ENCODE data around the gene RSRP1. TPM values are rescaled to one million over a fixed set of nuclear protein-coding genes. Genes with fewer than 3 reads are reported as not detected.
"Not testable (repeated sequence)": the region's sequence is repeated elsewhere in the genome, so short reads cannot be mapped to it uniquely, and the experiment has no call there.

The RSRP1 gene
- total and polyA plus RNA-seq, 4 experiments from 2014 or later = 33.1 to 494 (median 264) TPM

DNA sequence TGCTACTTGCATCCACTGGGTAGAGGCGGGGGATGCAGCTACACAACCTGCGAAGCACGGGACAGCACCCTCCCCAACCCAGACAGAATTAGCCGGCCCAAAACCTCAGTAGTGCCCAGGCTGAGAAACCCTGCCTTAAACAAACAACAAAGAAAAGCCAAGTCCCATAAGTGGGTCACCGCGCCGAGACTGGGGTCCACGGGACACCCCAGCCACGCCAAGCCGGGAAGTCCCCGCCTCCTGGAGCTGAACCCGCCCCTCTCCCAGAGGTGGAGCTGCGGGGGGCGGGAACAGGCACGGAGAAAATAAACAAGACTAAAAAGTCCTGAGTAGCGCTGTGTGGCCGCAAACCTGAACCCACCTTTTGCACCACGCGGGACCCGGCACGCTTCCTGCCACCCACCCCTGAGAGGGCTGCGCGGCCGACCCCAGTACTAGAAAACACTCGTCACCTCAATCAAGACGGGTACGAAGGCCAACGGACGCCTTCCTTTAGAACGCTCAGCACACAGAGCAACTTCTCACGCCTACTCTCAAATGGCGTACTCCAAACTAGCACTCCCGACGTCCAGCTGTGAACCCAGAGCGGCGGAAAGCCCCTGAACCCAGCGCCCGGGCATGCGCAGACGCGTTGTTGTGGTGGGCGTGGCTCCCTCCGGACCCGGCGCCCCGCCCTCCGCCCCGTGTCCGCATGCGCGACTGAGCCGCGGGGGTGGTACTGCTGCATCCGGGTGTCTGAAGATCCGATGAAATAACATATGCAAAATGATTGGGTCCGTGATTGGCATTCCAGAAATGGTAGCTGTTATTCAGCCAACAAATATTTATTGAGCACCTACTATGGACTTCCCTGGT, 20.3 kb upstream of the RSRP1 start:
- intact Hi-C loops (cut with micrococcal nuclease); CTCF ChIA-PET (ENCODE audit: partially characterized antibody); H3K4me1 ChIP-seq (ENCODE audit: insufficient read depth, low read length); H3K27me3 Mint-ChIP-seq; H3K27me3 ChIP-seq (ENCODE audit: insufficient read depth, low read length); H3K9me3 Mint-ChIP-seq; H3K36me3 Mint-ChIP-seq; H3K36me3 ChIP-seq (ENCODE audit: insufficient read depth, low read length); H3K9me3 ChIP-seq (ENCODE audit: control insufficient read depth in 1 of 2, low read length in 2 of 2): not testable (repeated sequence)
- Mint-ChIP-seq H3K27ac (peak overlapping the region; percentile 76 to 98 (median 91)), H3K4me3 (peak overlapping the region; percentile 71 to 95 (median 86)), H3K4me1 (peaks cover 6 to 34% (median 17%) of the 10 kb centered on the region in 4 donors)
- POLR2A ChIA-PET (ENCODE audit: partially characterized antibody) = interaction anchor here (1.0 kb wide), 1 partner anchor 20 kb away, joined by 4 read pairs; the partner anchor contains the start of gene RSRP1
- Histone ChIP-seq H3K4me3 (ENCODE audit: low read length in 2 of 2) (peak overlapping the region in 1 of 2 donors; percentile 50), H3K27ac (ENCODE audit: low read depth, low read length) (peak overlapping the region; percentile 54)
- DNase-seq = peak; percentile 83 to 96 (median 87)

DNA sequence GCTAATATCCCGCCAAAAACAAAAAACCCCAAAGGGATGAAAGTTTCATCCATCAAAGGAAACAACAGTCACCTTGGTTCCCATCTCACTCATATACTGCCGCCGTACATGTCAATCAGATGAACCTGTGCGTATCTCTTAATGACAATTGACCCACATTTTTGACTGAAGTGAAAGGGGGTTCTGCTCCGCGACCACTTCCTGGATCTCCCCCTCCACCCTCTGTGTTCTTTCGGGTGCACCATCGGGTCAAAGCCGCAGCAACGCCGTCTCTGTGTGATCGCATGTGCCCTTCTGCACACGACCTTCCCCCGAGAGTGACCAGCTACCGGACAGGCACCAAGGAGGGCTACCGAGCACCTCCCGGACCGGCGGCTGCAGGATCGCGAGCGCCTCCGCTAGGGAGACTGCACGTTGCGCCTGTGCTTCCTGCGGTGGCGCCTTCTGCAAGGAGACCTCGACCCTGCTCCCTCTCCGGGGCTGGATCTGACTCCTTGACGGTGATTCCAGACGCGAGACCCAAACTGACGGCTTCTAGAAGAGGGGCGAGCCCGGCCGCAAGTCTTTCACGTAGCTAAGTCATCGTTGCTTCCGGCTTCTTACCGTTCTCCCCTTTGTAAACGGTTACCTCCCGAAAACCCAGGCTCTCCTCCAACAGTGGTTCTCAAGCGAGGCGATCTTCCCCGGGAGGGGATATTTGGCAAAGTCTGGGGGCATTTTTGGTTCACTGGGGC, 19.5 kb upstream of the RSRP1 start:
- H3K4me3 ChIP-seq (ENCODE audit: low read length in 2 of 2) = peak overlapping the region in 1 of 2 donors; percentile 80
- Mint-ChIP-seq H3K36me3 (peaks cover 7 to 14% of the 10 kb centered on the region in 2 donors), H3K4me3 (peak overlapping the region; percentile 89 to 97 (median 92)), H3K4me1 (peaks cover 8 to 39% (median 21%) of the 10 kb centered on the region in 4 donors), H3K27ac (peak overlapping the region; percentile 84 to 99 (median 91))
- H3K27me3 ChIP-seq (ENCODE audit: insufficient read depth, low read length); H3K27me3 Mint-ChIP-seq; H3K9me3 Mint-ChIP-seq; H3K36me3 ChIP-seq (ENCODE audit: insufficient read depth, low read length); H3K9me3 ChIP-seq (ENCODE audit: control insufficient read depth in 1 of 2, low read length in 2 of 2); intact Hi-C loops (cut with micrococcal nuclease); CTCF ChIA-PET (ENCODE audit: partially characterized antibody); H3K4me1 ChIP-seq (ENCODE audit: insufficient read depth, low read length); POLR2A ChIA-PET (ENCODE audit: partially characterized antibody): not testable (repeated sequence)
- DNase-seq = peak; percentile 36 to 62 (median 45)
- peak overlapping the region; percentile 63 for H3K27ac ChIP-seq (ENCODE audit: low read depth, low read length)

DNA sequence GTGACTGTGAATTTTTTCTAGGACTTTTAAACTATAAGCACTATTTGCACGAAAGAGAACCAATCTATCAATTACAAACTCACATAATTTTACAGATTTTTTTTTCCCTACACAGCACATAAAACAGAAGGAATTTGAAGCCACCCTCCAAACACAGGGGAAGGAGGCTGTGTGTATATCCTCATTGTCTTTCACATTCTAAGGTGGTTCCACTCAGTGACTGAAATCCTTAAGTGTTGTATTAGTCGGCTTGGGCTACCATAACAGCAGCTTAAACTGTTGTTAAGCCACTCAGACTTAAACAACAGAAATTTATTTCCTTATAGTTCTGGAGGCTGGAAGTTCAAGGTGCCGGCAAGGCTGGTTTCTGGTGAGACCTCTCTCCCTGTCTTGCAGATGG, 13.1 kb upstream of the RSRP1 start:
- H3K9me3 Mint-ChIP-seq; intact Hi-C loops (cut with micrococcal nuclease); DNase-seq; H3K4me3 Mint-ChIP-seq; H3K36me3 ChIP-seq (ENCODE audit: insufficient read depth, low read length); H3K27me3 Mint-ChIP-seq; H3K4me3 ChIP-seq (ENCODE audit: low read length in 2 of 2); H3K9me3 ChIP-seq (ENCODE audit: control insufficient read depth in 1 of 2, low read length in 2 of 2); H3K27ac ChIP-seq (ENCODE audit: low read depth, low read length); CTCF ChIA-PET (ENCODE audit: partially characterized antibody); H3K27me3 ChIP-seq (ENCODE audit: insufficient read depth, low read length): not testable (repeated sequence)
- peaks cover 11% of the 10 kb centered on the region for H3K4me1 ChIP-seq (ENCODE audit: insufficient read depth, low read length)
- POLR2A ChIA-PET (ENCODE audit: partially characterized antibody) = interaction anchor here (0.9 to 1.0 kb wide), 2 partner anchors 13 to 20 kb away, joined by 3 to 6 read pairs; partner anchors contain the start of gene RSRP1
- peak overlapping the region in 2 of 7 donors; percentile 46 to 52 for H3K27ac Mint-ChIP-seq
- H3K36me3 Mint-ChIP-seq = peaks cover 7 to 17% of the 10 kb centered on the region in 2 donors
- peaks cover 12 to 50% (median 27%) of the 10 kb centered on the region in 4 donors for H3K4me1 Mint-ChIP-seq

DNA sequence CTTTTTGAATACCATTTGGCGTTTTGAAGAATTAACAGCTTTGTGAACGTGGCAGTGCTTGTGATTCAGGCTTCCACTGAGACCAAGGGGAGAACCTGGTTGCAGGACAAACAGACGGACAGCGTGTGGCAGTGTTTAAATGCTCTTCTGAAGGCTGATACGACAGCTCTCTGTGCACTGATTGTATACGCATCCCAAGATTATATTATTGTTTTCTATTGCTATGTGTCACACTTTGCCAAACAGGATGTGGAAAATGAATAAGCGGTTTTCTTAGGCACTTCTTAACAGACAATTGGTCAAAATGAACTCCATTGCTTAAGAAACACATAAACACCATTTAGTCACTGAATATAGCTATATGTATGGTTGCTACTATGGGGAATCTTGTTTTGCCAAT, 12.6 kb upstream of the RSRP1 start:
- H3K9me3 Mint-ChIP-seq; H3K27ac ChIP-seq (ENCODE audit: low read depth, low read length); CTCF ChIA-PET (ENCODE audit: partially characterized antibody); H3K4me3 ChIP-seq (ENCODE audit: low read length in 2 of 2); H3K9me3 ChIP-seq (ENCODE audit: control insufficient read depth in 1 of 2, low read length in 2 of 2); intact Hi-C loops (cut with micrococcal nuclease); H3K36me3 ChIP-seq (ENCODE audit: insufficient read depth, low read length); H3K27me3 ChIP-seq (ENCODE audit: insufficient read depth, low read length); H3K4me3 Mint-ChIP-seq; H3K27me3 Mint-ChIP-seq; DNase-seq: not testable (repeated sequence)
- Mint-ChIP-seq H3K4me1 (peaks cover 14 to 54% (median 29%) of the 10 kb centered on the region in 4 donors), H3K27ac (peak overlapping the region in 3 of 7 donors; percentile 31 to 66 (median 52)), H3K36me3 (peaks cover 7 to 17% of the 10 kb centered on the region in 2 donors)
- H3K4me1 ChIP-seq (ENCODE audit: insufficient read depth, low read length) = peaks cover 11% of the 10 kb centered on the region
- POLR2A ChIA-PET (ENCODE audit: partially characterized antibody) = interaction anchor here (0.9 to 1.0 kb wide), 2 partner anchors 13 to 19 kb away, joined by 3 to 6 read pairs; partner anchors contain the start of gene RSRP1

DNA sequence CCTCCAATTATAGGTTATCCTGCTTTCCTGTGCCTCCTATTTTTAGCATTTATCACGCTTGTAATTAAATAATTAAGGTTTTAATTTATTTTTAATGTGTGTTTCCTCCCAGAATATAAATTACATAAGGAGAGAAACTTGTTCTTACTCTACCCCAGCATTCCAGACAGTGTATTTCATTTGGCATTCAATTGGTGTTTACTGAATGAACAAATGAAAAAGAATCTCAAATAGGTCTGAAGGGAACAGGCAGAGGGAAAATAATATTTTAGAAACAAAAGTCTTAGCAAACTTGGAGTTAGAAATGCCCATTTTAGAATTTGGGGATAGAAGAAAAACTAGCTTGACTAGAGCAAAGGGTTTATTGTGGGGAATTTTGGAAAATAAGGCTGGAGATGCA, 9.9 kb upstream of the RSRP1 start:
- no peak for DNase-seq
- Mint-ChIP-seq H3K27me3 (no peaks in the 10 kb centered on the region), H3K36me3 (peaks cover 1 to 9% of the 10 kb centered on the region in 2 donors), H3K27ac (peak overlapping the region in 1 of 7 donors; percentile 17), H3K4me1 (peaks cover 7 to 42% (median 19%) of the 10 kb centered on the region in 4 donors), H3K4me3 (no peak overlapping the region), H3K9me3 (no peaks in the 10 kb centered on the region)
- H3K36me3 ChIP-seq (ENCODE audit: insufficient read depth, low read length) = no peaks in the 10 kb centered on the region
- intact Hi-C loops (cut with micrococcal nuclease) = no loop called here
- no peak overlapping the region for H3K4me3 ChIP-seq (ENCODE audit: low read length in 2 of 2)
- no peaks in the 10 kb centered on the region for H3K27me3 ChIP-seq (ENCODE audit: insufficient read depth, low read length)
- no peaks in the 10 kb centered on the region for H3K9me3 ChIP-seq (ENCODE audit: control insufficient read depth in 1 of 2, low read length in 2 of 2)
- H3K4me1 ChIP-seq (ENCODE audit: insufficient read depth, low read length) = peaks cover 7% of the 10 kb centered on the region
- no peak overlapping the region for H3K27ac ChIP-seq (ENCODE audit: low read depth, low read length)
- ChIA-PET POLR2A (ENCODE audit: partially characterized antibody) (interaction anchor here (0.6 to 3.9 kb wide), 6 partner anchors 10 to 1060 kb away, joined by 3 to 28 read pairs (median 4); partner anchors contain the start of genes CD52, RSRP1 and SYF2), CTCF (ENCODE audit: partially characterized antibody) (interaction anchor here (0.6 kb wide), 1 partner anchor 163 kb away, joined by 5 read pairs; no protein-coding TSS in a partner anchor)

DNA sequence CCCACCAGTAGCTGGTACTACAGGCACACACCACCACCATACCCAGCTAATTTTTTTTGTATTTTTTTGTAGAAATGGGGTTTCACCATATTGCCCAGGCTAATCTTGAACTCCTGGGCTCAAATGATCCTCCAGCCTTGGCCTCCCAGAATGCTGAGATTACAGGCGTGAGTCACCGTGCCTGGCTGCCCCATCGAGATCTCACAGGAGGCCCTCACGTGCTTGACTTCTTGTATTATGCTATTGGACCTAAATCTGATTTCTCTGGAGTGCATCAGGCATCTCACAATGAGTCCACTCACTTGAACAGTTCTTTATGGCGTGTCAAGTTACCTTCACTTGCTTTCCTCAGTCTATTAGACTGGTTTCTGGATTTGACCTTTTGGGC, 9.3 kb upstream of the RSRP1 start:
- CTCF ChIA-PET (ENCODE audit: partially characterized antibody) = interaction anchor here (0.7 to 1.3 kb wide), 2 partner anchors 16 to 55 kb away, joined by 3 read pairs; no protein-coding TSS in a partner anchor
- Histone ChIP-seq H3K36me3 (ENCODE audit: insufficient read depth, low read length) (no peaks in the 10 kb centered on the region), H3K4me1 (ENCODE audit: insufficient read depth, low read length) (peaks cover 7% of the 10 kb centered on the region), H3K9me3 (ENCODE audit: control insufficient read depth in 1 of 2, low read length in 2 of 2) (no peaks in the 10 kb centered on the region), H3K4me3 (ENCODE audit: low read length in 2 of 2) (no peak overlapping the region), H3K27ac (ENCODE audit: low read depth, low read length) (no peak overlapping the region), H3K27me3 (ENCODE audit: insufficient read depth, low read length) (no peaks in the 10 kb centered on the region)
- no peak overlapping the region for H3K27ac Mint-ChIP-seq
- H3K4me1 Mint-ChIP-seq = peaks cover 6 to 41% (median 17%) of the 10 kb centered on the region in 4 donors
- no peak for DNase-seq
- POLR2A ChIA-PET (ENCODE audit: partially characterized antibody) = interaction anchor here (1.3 to 3.9 kb wide), 2 partner anchors 9 to 24 kb away, joined by 3 to 28 read pairs; partner anchors contain the start of genes RSRP1 and SYF2
- no peaks in the 10 kb centered on the region for H3K9me3 Mint-ChIP-seq
- no peaks in the 10 kb centered on the region for H3K27me3 Mint-ChIP-seq
- intact Hi-C loops (cut with micrococcal nuclease) = no loop called here
- H3K36me3 Mint-ChIP-seq = peaks cover 0 to 7% of the 10 kb centered on the region in 2 donors
- no peak overlapping the region for H3K4me3 Mint-ChIP-seq
